ENCODE measurements around the gene IFRD2. TPM values are rescaled to one million over a fixed set of nuclear protein-coding genes. Genes with fewer than 3 reads are reported as not detected.

Gene IFRD2
- total and polyA plus RNA-seq, 9 of the 15 experiments (the other 6 are each of a cell fraction or from before 2014, with no cell fraction given): 30.5 to 115 (median 52.8) TPM

GRCh38 chr3:50260027-50260941, 31.9 kb downstream of the IFRD2 start (continued):
- TF ChIP-seq U2AF2 (optimal IDR thresholded peaks at IDR 0.05; ENCODE audit: low read depth, low read length) (no peak), DLX4 (CRISPR knock-in tag; IDR thresholded peaks at IDR 0.05) (no peak), POLR2A (conservative IDR thresholded peaks at IDR 0.05) (peak; percentile 39; the same call in 1 of the 2 replicates), GMEB1 (CRISPR knock-in tag; IDR thresholded peaks at IDR 0.05) (0 out of 2 replicates have a peak, but pooled peaks have one; percentile 27), PRDM10 (IDR thresholded peaks at IDR 0.05; ENCODE audit: partially characterized antibody) (no peak), MYC (IDR thresholded peaks at IDR 0.05; ENCODE audit: low read depth, low read length) (peak; percentile 63), MYC (CRISPR knock-in tag; IDR thresholded peaks at IDR 0.05; ENCODE audit: borderline replicate concordance, low read depth) (no peak), ZFX (CRISPR knock-in tag; IDR thresholded peaks at IDR 0.05) (peak; percentile 94), RBFOX2 (IDR thresholded peaks at IDR 0.05; ENCODE audit: low read depth, low read length) (peak; percentile 77), BHLHE40 (IDR thresholded peaks at IDR 0.05; ENCODE audit: low read length) (peak; percentile 73), PHF20 (IDR thresholded peaks at IDR 0.05; ENCODE audit: partially characterized antibody) (no peak), ZEB2 (IDR thresholded peaks at IDR 0.05) (no peak), RNF2 (IDR thresholded peaks at IDR 0.05) (no peak), JUN (IDR thresholded peaks at IDR 0.05; ENCODE audit: borderline replicate concordance, low read depth, low read length) (peak; percentile 88), JUN (CRISPR knock-in tag; IDR thresholded peaks at IDR 0.05; ENCODE audit: borderline replicate concordance) (peak; percentile 74; the same call in 1 of the 2 replicates), STAG1 (CRISPR knock-in tag; IDR thresholded peaks at IDR 0.05; ENCODE audit: borderline replicate concordance) (peak; percentile 54; the same call in 1 of the 2 replicates), ARID1B (IDR thresholded peaks at IDR 0.05) (no peak), TAF1 (IDR thresholded peaks at IDR 0.05; ENCODE audit: control insufficient read depth, extremely low read depth, insufficient read depth, low read length, severe bottlenecking) (peak; percentile 54), RB1 (IDR thresholded peaks at IDR 0.05; ENCODE audit: low read depth) (peak; percentile 92), CREB1 (IDR thresholded peaks at IDR 0.05) (peak; percentile 79), CREB1 (CRISPR knock-in tag; IDR thresholded peaks at IDR 0.05) (peak; percentile 88)
